NCI-H774 (cell line): ENCODE results near the gene USP11.
A peak's percentile ranks its signal among the peaks of the same experiment; 100 is the strongest.

Source experiments
- DNase-seq: peaks from one replicate; lab custom pipeline; 2025; lab: John Stamatoyannopoulos, UW

Gene USP11

DNA sequence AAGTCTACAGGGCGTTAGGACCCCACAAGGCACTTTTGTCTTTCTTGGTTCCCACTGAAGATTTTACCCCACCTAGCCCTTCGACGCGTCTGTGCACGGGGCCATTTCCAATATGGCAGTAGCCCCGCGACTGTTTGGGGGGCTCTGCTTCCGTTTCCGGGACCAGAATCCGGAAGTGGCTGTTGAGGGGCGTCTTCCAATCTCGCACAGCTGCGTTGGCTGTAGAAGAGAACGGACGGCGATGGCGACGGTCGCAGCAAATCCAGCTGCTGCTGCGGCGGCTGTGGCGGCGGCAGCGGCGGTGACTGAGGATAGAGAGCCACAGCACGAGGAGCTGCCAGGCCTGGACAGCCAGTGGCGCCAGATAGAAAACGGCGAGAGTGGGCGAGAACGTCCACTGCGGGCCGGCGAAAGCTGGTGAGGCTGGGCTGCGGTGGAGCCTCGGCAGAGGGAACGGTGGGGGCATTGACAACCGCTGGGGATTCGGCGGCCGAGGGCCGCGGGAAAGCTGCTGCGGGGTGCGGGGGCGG is at the start of gene USP11:
Gene USP11, plus strand, starts transcription at position 207 of the 530 bp plus-strand sequence. Its CDS starts 35 bp downstream, at position 242.
- DNase-seq: peak; percentile 18

- DNase-seq: no peak
Observed at GRCh38 chrX:47184486-47184885, 48.3 kb upstream of the USP11 start.

GRCh38 chrX:47185241-47185640 is 47.6 kb upstream of the USP11 start:
- DNase-seq: no peak

DNA sequence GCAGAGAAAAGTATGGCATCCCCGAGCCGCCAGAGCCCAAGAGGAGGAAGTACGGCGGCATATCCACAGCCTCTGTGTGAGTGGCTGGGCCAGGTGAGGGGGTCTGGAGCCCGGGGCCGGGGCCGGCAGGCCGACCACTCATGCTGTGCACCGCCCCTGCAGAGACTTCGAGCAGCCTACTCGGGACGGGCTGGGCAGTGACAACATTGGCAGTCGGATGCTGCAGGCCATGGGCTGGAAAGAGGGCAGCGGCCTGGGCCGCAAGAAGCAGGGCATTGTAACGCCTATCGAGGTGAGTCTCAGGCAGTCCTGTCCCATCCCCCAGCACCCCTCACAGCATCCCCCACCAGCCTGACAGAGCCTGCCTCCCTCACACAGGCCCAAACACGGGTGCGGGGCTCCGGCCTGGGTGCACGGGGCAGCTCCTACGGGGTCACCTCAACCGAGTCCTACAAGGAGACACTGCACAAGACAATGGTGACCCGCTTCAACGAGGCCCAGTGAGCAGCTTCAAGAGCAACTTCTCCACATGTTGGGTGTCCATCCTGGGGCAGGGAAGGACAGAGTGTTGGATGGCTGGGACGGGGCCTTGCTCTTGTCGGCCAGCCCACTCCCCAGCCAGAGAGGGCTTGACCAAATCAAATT is 46.6 kb upstream of the USP11 start:
- DNase-seq: no peak

GRCh38 chrX:47187106-47187677 is 45.6 kb upstream of the USP11 start:
- DNase-seq: no peak

- DNase-seq: no peak
Observed at GRCh38 chrX:47189906-47190305, 42.9 kb upstream of the USP11 start.

DNA sequence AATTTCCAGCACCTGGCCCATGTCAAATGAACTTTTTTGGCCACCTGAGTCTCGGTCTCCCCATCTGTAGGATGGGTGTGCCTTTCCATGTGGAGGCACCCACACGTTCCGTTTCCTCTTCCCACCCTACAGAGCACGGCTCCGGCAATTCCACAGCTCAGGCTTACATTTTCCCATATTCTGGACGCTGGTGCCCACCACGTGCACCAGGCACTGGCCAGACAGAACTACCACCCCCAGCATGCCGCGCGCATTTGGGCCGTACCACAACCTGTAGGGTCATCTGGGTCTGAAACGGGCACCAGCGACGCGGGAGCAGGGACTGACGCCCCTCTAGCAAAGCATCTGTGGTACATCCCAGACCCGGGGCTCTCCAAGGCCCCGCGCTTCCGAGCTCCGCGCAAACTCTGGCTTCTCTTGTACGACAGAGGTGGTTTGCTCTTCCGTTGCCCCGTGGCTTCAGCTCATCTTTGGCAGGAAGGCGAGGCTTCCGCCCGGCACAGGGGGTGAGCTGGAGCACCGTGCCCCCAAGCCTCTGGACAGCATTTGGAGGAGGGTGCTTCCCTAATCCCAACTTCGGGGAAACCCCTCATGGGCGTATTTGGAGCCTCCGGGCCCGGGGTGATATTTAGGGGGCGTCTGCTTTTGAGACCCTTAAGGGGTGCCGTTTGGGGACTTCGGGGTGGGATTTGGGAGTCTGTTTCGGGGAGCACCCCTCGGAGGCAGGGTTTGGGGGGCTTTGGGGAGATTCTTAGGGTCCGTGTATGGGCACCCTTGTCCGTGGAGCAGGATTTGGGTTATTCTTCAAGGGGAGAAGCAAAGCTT is 42.2 kb upstream of the USP11 start:
- peak; percentile 79 for DNase-seq

DNA sequence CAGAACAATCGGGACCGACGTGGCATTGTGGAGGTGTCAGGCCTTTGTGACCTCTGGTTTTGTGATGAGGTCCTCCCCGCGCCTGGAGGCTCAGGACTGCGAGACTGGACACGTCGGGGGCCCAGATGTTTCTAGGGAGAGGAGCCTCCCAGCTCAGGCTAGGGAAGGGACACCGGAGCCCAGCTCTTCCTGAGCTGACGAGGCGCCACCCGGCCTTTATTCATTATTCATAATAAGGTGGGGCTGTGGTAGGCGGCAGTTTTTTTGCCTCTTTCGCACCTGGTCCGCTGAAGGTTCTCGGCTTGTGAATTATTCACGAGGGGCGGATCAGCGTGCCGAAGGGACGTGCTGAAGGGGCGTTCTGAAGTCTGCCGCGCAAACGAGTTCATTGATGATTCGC is 41.5 kb upstream of the USP11 start:
- DNase-seq: peak; percentile 1

DNA sequence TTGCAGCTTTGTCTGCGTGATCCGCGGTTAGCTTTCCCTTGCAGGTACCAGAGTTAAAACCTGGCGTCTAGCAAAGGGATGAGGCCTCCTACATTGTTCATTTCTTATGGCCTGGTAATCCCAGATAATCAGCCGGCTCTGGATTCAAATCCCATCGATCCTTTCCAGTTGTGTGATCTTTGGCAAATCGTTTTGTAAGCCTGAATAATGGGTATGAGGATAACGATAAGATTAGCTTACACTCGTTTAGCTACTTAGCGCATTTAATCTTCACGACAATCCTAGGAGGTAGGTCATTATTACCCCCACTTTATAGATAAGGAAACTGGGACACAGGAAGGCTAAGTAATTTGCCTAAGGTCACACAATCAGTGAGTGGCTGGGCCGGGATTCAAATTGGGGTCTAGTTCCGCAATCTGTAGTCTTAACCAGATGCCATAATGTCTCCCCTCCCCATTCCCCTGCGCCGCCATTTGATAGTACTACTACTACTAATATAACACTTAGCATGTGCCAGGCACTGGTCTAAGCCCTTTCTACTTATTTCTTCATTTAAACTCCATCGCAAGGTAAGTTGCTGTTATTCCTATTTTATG is 40.9 kb upstream of the USP11 start:
- DNase-seq: no peak

DNA sequence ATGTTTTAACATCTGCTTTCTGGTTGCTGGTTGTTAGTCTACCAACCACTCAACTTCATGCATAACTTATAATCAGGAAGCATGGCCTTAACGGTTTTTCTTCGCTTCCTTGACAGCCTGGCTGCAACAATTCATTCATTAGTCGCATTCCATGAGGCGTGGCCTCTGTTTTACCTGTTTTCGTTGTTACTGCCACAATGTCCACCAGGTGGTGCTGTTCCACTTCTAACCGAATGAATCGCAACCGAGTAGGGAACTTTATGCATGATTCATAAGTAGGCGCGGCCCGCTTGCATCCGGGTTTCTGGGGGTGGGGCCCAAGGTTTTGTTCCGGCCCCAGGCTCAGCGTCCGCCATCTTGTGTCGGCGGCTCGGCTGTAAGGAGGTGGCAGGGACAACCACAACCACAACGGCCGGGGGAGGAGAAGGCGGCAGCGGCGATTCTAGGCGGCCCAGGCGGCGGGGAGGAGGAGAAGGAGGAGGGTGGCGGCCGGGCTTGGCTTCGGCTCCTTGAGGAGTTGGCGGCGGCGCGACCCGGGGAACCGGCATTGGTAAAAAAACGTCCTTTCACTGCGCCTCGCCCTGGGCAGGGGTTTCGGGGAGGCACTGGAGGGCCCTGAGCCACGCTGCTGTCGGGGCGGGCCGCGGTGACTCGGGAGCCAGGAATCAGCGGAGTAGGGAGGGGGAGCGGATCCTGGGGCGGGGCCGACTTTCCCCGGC is 39.2 kb upstream of the USP11 start, which contains the start of gene UBA1:
Gene UBA1, plus strand, starts transcription at position 355 of the 719 bp plus-strand sequence. CDS start 4,974 bp downstream, outside the sequence.
- DNase-seq: peak; percentile 86

DNA sequence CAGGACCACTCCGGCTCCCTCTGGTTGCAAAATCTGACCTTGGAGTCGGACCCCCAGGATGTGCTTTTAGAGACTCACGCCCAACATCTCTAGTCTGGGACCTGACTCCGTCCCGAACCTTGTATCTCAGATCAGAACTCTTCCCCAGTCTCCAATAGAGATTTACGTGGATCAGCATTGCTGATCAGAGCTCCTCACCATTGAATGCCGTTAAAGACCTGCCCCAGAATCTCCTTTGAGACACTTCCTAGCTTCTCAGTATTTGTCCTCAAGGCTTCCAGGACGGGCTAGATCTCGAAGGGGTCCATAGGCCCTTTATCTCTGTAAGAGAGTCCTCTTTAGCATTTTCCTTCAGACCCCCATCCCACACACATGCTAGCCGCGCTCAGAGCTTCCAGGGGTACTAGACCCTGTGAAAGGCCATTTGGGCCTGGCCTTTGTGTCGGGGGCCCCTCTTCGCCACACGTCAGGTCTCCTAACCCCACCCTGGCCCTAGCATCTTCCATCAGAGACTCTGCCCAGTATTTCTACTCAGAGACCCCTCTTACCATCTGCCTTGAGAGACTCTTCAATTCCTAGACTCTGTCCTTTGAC is 38.5 kb upstream of the USP11 start:
- DNase-seq: no peak

DNA sequence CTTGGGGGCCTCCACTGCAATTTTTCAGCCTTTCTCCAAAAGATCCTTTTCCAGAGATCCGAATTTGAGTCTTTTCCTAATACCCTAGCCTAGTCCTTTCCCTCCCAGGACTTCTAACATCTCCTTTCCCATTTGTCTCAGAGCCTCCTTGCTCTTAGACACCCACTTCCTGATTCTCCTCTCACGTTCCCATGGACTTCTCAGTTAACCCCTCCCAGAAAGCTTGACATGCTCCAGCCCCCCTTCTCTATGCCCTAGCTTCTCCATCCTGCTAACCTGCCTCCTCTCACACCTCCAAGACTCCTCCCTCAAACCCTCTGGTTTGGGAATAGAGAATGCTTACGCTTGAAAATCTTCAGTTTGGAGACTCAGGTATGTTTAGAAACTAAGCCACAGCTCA is 36.7 kb upstream of the USP11 start:
- DNase-seq: no peak

DNA sequence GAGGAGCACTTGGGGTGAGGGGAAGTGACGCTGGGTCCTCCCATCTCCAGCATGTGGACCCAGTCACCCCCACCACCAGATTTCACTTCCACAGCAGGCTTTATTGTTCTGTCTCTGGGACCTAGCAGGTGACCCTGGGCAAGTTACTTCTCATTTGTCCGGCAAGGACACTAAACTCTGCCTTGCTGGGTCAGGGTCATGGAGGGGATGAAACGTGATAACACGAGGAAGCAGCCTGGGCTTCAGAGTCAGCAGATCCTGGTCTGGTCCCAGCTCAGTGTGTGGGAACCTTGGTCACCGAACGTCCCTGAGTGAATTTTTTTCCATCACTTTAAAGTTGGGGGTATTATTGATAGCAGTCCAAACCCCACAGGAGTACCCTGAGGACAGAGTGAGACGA is 35.3 kb upstream of the USP11 start:
- no peak for DNase-seq

- no peak for DNase-seq
Observed at GRCh38 chrX:47198026-47198686, 34.7 kb upstream of the USP11 start.

- DNase-seq: no peak
Observed at GRCh38 chrX:47198687-47199080, 34.1 kb upstream of the USP11 start.

- DNase-seq: no peak
Observed at GRCh38 chrX:47199286-47199685, 33.5 kb upstream of the USP11 start.

- DNase-seq: no peak
Observed at GRCh38 chrX:47200385-47201150, 32.2 kb upstream of the USP11 start.

DNA sequence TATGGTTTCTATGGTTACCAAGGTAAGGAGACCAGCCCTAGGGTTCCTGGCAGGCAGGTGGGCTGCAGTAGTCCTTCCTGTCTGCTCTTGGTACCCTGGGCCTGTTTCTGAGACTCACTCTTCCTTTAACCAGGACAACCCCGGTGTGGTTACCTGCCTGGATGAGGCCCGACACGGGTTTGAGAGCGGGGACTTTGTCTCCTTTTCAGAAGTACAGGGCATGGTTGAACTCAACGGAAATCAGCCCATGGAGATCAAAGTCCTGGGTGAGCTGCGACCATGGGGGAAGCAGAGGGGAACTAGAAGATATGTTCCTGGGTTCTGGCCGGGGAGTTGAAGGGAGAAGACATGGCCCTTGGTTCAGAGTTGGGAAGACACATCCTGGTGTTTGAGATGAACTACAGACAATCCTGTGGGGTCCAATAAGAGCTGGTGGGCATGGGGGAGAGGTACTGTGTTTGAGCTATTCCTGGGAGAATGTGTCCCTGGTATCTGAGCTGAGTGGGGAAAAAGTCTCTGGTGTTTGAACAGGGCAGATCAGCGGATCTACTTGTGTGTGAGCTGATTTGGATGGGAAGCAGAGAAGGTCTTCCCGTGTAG is 31.4 kb upstream of the USP11 start:
- DNase-seq: no peak

GRCh38 chrX:47202316-47202715 is 30.5 kb upstream of the USP11 start:
- no peak for DNase-seq

DNA sequence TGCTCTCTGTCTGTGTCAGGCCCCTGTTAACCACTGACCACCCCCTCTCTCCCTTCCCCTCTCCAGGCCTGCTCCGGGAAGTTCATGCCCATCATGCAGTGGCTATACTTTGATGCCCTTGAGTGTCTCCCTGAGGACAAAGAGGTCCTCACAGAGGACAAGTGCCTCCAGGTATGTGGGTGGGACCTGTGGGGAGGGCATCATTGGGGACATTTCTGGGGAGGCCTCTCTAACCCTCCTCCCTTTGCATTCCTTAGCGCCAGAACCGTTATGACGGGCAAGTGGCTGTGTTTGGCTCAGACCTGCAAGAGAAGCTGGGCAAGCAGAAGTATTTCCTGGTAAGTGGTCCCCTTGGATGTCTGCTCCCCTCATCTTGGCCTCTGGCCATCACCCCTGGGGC is 29.9 kb upstream of the USP11 start:
- DNase-seq: no peak
